ENCODE results near the gene MAP1S.

Gene MAP1S

DNA sequence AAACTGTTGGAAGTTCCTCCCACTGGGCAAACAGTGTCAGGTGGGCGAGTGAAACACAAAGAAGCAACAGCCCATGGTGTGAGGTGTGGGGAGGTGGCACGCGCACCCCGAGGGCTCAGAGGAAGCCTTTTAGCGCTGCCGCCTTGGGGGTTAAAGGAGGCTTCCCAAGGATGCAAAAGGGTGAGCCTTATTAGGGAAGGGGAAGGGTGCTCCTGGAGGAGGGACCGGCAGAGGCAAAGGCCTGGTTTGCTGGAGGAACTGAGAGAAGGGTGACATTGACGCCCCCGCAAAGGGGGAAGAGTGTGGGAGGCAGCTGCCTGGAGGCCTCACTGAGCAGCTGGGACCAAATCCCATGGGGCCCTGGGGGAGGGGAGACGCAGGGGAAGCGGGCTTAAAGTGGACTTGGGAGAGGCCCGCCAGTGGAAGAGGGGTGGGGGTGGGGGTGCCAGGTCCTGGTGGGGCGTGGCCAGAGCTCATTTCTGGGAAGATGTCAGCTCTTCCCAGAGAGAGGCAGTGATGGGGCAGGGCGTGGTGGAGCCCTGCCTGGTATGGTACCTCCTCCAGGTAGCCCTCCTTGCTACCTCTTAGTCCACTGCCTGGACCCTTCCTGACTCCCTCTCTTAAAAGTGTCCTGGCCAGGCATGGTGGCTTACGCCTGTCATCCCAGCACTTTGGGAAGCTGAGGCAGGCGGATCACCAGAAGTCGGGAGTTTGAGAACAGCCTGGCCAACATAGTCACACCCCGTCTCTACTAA is 20.0 kb downstream of the MAP1S start:
- DNase-seq (ENCODE audit: low spot score), result peak; percentile 89

DNA sequence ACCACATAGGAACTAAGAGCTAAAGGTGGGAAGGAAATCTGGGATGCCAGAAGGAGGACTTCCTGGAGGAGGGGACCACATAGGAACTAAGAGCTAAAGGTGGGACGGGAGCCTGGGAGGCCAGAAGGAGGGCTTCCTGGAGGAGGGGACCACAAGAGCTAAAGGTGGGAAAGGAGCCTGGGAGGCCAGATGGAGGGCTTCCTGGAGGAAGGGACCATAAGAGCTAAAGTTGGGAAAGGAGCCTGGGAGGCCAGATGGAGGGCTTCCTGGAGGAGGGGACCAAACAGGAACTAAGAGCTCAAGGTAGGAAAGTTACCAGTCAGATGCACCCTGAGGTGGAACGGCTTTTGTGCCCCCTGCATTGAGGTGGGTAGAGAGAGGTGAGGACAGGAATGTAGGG is 22.2 kb downstream of the MAP1S start:
- no peak for DNase-seq (ENCODE audit: low spot score)

DNA sequence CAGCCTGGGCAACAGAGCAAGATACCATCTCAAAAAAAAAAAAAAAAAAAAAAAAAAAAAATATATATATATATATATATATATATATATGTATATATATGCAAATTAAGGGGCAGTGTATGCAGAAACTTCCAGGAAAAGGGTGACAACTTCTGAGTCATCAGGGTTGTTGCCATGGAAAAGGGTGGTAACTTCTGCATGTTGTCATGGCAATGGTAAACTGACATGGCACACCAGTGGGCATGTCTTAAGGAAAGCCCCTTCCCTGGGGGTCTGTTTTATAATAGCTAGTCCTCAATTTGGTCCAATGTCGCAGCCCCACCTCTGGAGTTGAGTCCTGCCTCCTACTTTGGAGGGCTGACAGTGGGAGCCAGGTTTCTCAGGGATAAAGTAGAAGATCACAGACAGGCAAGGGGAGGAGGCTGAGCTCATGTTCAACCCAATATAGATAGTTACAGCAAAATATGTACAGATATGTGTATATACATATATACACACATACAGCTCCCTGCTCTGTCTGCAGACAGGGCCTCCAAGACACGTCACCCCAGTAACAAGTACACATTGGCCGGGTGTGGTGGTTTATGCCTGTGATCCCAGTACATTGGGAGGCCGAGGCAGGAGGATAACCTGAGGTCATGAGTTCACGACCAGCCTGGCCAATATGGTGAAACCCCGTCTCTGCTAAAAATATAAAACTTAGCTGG is 24.7 kb downstream of the MAP1S start:
- DNase-seq (ENCODE audit: low spot score), result no peak

- peak; percentile 99 for DNase-seq (ENCODE audit: low spot score)
Observed at GRCh38 chr19:17747205-17748098, 28.2 kb downstream of the MAP1S start.

DNA sequence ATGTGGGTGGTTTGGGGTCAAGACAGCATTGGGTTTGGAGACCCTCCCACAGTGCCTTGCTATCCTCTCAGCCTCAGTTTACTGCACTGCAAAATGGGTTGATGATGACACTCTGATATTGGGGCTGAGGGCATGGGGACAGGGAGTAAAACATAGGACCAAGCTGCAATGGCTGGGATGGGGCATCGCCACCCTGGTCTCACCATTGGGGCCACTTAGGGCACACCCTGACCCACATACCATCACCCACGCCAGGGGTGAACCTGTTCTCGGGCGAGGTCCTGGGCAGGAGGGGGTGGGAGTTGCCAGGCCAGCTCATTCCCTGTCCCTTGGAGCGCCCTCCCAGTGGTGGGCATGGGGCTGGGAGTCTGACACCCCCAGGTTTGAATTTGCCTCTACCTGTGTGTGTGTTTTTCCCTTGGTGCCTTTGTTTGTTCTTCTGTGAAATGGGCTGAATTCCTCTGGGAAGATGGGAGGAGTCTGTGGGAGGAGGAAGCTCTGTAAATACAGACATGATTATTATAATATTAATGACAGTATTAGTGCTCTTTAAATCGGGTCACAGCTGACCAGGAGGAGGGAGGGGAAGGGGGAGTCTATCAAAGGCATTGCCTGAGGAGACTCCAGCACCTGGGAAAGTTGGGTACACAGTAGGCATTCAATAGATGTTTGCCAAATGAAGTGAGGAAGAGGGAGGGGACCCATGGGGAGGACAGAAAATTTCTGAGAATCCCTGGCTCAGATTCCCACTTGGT is 29.8 kb downstream of the MAP1S start:
- DNase-seq (ENCODE audit: low spot score), result no peak

DNA sequence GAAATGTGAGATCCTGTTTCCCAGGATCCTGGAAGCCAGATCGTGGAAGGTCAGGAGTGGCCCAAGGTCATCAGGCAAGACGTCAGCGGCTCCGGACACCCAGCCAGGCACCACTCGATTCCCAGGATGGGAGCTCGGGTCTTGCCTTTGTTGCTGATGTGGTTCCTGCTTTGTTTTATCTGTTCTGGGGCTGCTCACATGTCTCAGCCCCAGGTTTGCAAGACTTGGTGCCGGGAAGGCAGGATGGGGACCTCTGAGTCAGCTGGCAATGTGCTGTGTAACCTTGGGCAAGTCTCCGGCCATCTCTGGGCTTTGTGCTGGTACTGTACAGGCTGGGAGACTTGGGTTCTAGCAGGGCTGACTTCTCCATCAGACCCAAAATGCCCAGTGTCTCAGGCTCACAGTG is 30.6 kb downstream of the MAP1S start:
- no peak for DNase-seq (ENCODE audit: low spot score)

- DNase-seq (ENCODE audit: low spot score), result no peak
Observed at GRCh38 chr19:17751103-17751911, 32.0 kb downstream of the MAP1S start, which contains the start of gene FCHO1. Gene FCHO1 (plus strand): TSS chr19:17751477. CDS start chr19:17755165, 3,688 bp downstream.

DNA sequence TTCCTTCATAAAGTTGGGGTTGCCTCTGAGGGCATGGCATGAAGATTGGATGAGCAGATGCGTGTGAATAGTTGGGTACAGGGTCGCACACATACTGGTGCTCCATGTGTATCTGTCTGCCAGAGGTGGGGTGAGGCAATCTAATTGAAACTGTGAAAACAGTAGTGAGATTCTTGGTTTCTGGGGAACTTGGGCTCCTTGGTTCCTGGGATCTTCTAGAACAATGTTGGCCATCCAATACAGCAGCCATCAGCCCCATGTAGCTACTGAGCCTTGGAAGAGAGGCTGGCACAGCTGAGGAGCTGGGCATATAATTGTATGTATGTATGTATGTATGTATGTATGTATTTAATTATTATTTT is 32.6 kb downstream of the MAP1S start:
- DNase-seq (ENCODE audit: low spot score), result no peak

DNA sequence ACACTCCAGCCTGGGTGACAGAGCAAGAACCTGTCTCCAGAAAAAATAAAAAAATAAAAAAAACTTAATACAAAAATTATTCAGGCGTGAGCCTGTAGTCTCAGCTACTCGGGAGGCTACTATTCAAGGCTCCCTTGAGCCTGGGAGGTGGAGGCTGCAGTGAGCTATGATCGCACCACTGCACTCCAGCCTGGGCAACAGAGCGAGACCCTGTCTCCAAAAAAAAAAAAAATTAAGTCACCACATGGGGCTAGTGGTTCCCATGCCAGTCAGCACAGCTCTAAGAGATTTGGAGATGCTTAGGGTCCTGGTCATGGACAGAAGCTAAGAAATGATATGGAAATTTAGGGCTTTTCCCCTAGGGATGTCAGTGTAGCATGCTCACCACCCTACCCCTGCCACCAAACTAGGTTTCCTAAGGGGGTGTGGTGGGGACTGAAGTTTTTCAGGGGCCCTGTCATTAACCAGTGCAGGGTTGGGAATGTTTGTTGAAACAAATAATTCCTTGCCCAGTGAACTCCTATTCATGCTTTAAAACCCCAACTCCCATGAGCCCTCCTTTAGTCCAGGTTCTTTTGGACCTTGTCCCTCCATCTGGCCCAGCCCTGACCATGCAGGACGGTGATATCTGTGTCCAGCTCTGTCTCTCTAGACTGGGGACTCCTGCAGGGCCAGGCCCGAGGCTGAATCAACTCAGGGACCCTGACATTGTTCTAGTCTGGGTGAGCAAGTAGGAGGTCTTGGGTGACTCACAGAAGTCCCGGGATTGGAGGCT is 33.8 kb downstream of the MAP1S start:
- peak; percentile 6 for DNase-seq (ENCODE audit: low spot score)

- peak; percentile 41 for DNase-seq (ENCODE audit: low spot score)
Observed at GRCh38 chr19:17753976-17754375, 34.7 kb downstream of the MAP1S start.

- DNase-seq (ENCODE audit: low spot score), result peak; percentile 8
Observed at GRCh38 chr19:17754634-17755442, 35.6 kb downstream of the MAP1S start.

DNA sequence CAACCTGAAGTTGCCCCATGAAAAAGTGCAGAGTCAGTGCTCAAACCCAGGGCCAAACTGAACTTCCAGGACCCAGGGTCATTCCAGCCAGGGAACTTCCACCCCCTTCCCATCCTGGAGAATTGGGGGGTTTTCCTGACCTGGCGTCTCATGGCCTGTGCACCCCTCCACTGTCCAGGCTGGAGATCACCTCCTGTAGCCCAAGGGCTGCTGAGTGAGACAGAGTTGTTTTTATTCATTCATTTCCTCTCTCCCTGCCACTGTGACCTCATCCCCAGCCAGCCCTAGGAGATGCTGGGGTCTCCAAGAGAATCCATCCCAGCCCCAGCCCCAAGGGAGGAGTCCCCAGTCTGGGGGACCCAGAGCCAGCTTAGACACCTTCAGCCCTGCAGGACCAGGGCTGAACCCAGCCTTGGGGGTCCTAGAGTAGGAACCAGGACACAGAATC is 36.2 kb downstream of the MAP1S start:
- peak; percentile 30 for DNase-seq (ENCODE audit: low spot score)

GRCh38 chr19:17755977-17756670 is 36.8 kb downstream of the MAP1S start:
- DNase-seq (ENCODE audit: low spot score), result peak; percentile 89

DNA sequence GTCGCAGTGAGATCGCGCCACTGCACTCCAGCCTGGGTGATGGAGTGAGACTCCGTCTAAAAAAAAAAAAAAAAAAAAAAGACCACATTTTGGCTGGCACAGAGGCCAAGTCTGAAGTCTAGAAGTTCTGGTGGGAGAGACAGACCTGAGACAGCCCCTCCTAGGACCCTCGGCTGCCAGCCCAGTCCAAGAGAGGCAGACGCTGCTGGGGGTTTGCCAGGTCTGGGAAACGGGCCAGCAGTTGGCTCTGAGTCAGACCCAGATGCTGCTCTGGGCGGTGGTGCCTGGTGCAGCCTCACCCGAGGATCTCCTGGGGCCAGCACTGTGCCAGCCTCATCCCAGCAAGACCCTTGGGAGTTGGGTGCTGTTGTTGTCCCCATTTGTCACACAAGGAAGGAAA is 37.8 kb downstream of the MAP1S start:
- DNase-seq (ENCODE audit: low spot score), result peak; percentile 85

GRCh38 chr19:17758515-17758914 is 39.2 kb downstream of the MAP1S start:
- no peak for DNase-seq (ENCODE audit: low spot score)

DNA sequence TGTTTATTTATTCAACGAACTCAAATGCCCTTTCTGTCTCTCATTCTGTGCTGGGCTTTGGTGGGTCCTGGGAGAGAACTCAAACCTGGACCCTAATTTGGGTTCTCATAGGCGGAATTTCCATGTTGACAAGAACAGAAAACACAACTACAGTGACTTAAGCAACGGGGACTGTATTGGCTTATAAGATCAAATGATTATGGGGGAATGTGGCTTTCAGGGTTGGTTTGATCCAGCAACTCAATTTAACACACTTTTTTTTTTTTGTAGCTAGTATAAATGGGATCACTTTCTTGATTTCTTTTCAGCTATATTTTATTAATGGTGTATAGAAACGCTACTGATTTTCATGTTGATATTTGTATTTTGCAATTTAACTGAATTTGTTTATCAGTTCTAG is 41.9 kb downstream of the MAP1S start:
- DNase-seq (ENCODE audit: low spot score), result no peak

DNA sequence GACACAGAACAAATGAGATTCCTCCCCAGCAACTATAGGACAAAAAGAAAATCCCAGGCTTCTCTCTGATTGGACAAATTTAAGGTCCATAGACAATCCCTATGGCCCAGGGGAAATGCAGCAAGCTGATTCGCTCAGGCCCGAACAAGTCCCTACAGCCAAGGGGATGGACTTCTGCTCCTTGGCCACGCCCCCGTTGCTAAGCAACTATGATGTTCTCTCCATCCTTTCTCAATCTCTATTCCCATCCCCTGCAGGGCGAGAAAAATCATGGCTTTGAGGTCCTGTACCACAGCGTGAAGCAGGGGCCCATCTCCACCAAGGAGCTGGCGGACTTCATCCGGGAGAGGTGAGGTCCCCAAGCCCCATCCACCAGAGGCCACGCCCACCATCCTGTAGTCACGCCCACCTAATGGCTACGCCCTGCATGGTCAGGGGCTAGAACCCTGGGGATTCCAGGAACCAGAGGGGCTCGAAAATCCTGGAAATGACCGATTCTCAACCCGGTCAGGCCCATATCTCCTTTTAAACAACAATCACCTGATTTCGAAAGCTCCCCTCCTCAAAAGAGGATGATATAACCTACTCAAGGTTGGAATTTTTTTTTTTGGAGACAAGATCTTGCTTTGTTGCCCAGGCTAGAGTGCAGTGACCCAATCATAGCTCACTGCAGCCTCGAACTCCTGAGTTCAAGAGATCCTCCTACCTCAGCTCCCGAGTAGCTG is 43.4 kb downstream of the MAP1S start:
- DNase-seq (ENCODE audit: low spot score), result peak; percentile 63

- no peak for DNase-seq (ENCODE audit: low spot score)
Observed at GRCh38 chr19:17764348-17764747, 45.1 kb downstream of the MAP1S start.
